SK-N-SH (cell line): ENCODE measurements around the gene C11orf86. TPM values are rescaled to one million over a fixed set of nuclear protein-coding genes. Genes with fewer than 3 reads are reported as not detected.
A peak's percentile ranks its signal among the peaks of the same experiment; 100 is the strongest.

Source experiments
- CTCF ChIA-PET: fragments of 300-600, 350-600 bp; formaldehyde crosslinking; extraction: SDS; loops from one replicate; lab custom pipeline; 2021; lab: Yijun Ruan, JAX
- POLR2A ChIA-PET: fragments of 350-600 bp; sonication (Branson Sonifier 250); formaldehyde crosslinking; extraction: SDS; loops from one replicate; lab custom pipeline; 2020; ENCODE audit warnings: antibody characterized with exemption, inconsistent platforms; lab: Yijun Ruan, JAX
- DNase-seq: peaks from one replicate; pipeline ENCODE4 v3.0.0; 2012
- H2AFZ ChIP-seq: fragments of 200-600 bp; sonication (generic); 2 replicates; pipeline ENCODE4 v1.8.1; 2016; ENCODE audit warnings: antibody characterized with exemption, mild to moderate bottlenecking, low read depth
- H3F3A ChIP-seq: fragments of 200-600 bp; sonication (generic); replicated peaks from 2 replicates; pipeline ENCODE3; 2016; ENCODE audit warnings: antibody characterized with exemption, mild to moderate bottlenecking; ENCODE audit not compliant: insufficient read depth
- H3K27ac ChIP-seq, 2 experiments: fragments of 200-500 bp in 1 of 2; fragments of 200-600 bp in 1 of 2; sonication (Bioruptor generic) in 1 of 2; sonication (generic), shearing (Covaris generic) in 1 of 2; 2 replicates each; pipeline versions ENCODE4 v1.5.1 to v1.6.1; 2014 to 2016; ENCODE audit warnings: low read depth in 2 of 2, inconsistent platforms in 1 of 2, low read length in 1 of 2, mild to moderate bottlenecking in 1 of 2, mixed read lengths in 1 of 2
- H3K27me3 ChIP-seq: fragments of 200-600 bp; sonication (generic), shearing (Covaris generic); 2 replicates; pipeline ENCODE4 v1.6.1; 2016; ENCODE audit warnings: mixed run types; ENCODE audit not compliant: insufficient read depth
- H3K36me3 ChIP-seq, 2 experiments: fragments of 200-500 bp in 1 of 2; fragments of 200-600 bp in 1 of 2; sonication (Bioruptor generic) in 1 of 2; sonication (generic) in 1 of 2; replicated peaks in 1 of 2; 2 replicates each; pipeline versions ENCODE3 to v1.5.1; 2014 to 2016; ENCODE audit warnings: low read length in 1 of 2, mild to moderate bottlenecking in 1 of 2; ENCODE audit not compliant: insufficient read depth in 2 of 2, control insufficient read depth in 1 of 2
- H3K4me1 ChIP-seq, 2 experiments: fragments of 200-500 bp in 1 of 2; fragments of 200-600 bp in 1 of 2; sonication (Bioruptor generic) in 1 of 2; sonication (generic), shearing (Covaris generic) in 1 of 2; 2 replicates each; pipeline versions ENCODE4 v1.5.1 to v1.6.1; 2014 to 2016; ENCODE audit warnings: low read depth in 1 of 2, low read length in 1 of 2, mixed run types in 1 of 2; ENCODE audit not compliant: insufficient read depth in 2 of 2, control insufficient read depth in 1 of 2
- H3K4me2 ChIP-seq: fragments of 200-600 bp; sonication (generic), shearing (Covaris generic); 2 replicates; pipeline ENCODE4 v1.6.1; 2017; ENCODE audit warnings: mixed run types
- H3K4me3 ChIP-seq, 2 experiments: fragments of 200-500 bp in 1 of 2; fragments of 200-600 bp in 1 of 2; sonication (Bioruptor generic) in 1 of 2; sonication (generic), shearing (Covaris generic) in 1 of 2; 2 replicates each; pipeline versions ENCODE4 v1.5.1 to v1.8.1; 2014 to 2016; ENCODE audit warnings: low read depth in 2 of 2, inconsistent platforms in 1 of 2, low read length in 1 of 2, mild to moderate bottlenecking in 1 of 2, mixed read lengths in 1 of 2, moderate library complexity in 1 of 2
- H3K79me2 ChIP-seq: fragments of 200-600 bp; sonication (generic); 2 replicates; pipeline ENCODE4 v1.8.1; 2017; ENCODE audit warnings: mild to moderate bottlenecking; ENCODE audit not compliant: insufficient read depth
- H3K9ac ChIP-seq: fragments of 200-600 bp; sonication (generic); 2 replicates; pipeline ENCODE4 v1.6.1; 2017; ENCODE audit warnings: mixed run types
- H3K9me2 ChIP-seq: fragments of 200-600 bp; sonication (generic); 2 replicates; pipeline ENCODE4 v1.6.1; 2017; ENCODE audit warnings: mixed run types
- H3K9me3 ChIP-seq: fragments of 200-600 bp; sonication (generic); 2 replicates; pipeline ENCODE4 v1.6.1; 2017; ENCODE audit warnings: mixed run types, mild to moderate bottlenecking, moderate library complexity
- H4K20me1 ChIP-seq: fragments of 200-600 bp; sonication (generic); 2 replicates; pipeline ENCODE4 v1.6.1; 2017; ENCODE audit warnings: mild to moderate bottlenecking, mixed run types; ENCODE audit not compliant: insufficient read depth
- CHD2 ChIP-seq: fragments of 150-350 bp; IDR thresholded peaks from 2 replicates; pipeline ENCODE4 v1.6.1; 2018; ENCODE audit warnings: low read length; ENCODE audit not compliant: partially characterized antibody
- EZH2phosphoT487 ChIP-seq: fragments of 200-600 bp; sonication (generic); IDR thresholded peaks from 2 replicates; pipeline ENCODE4 v1.6.1; 2017; ENCODE audit warnings: low read depth, mixed run types, mild to moderate bottlenecking, antibody characterized with exemption, moderate library complexity, borderline replicate concordance
- FOXJ3 ChIP-seq: sonication (generic); formaldehyde crosslinking; IDR thresholded peaks from 2 replicates; pipeline ENCODE4 v1.5.1; 2020; ENCODE audit warnings: mild to moderate bottlenecking, missing genetic modification reagents
- FOXM1 ChIP-seq: IDR thresholded peaks from 2 replicates; pipeline ENCODE4 v1.4.0; 2012; ENCODE audit warnings: low read depth, mild to moderate bottlenecking
- GABPA ChIP-seq: IDR thresholded peaks from 2 replicates; pipeline ENCODE4 v1.4.0; 2012; ENCODE audit warnings: low read depth, mild to moderate bottlenecking
- MAX ChIP-seq: IDR thresholded peaks from 2 replicates; pipeline ENCODE4 v1.4.0; 2012; ENCODE audit warnings: low read depth
- MEF2A ChIP-seq: IDR thresholded peaks from 2 replicates; pipeline ENCODE4 v1.4.0; 2012; ENCODE audit warnings: low read depth, borderline replicate concordance
- MXI1 ChIP-seq: IDR thresholded peaks from 2 replicates; pipeline ENCODE4 v1.6.1; 2012; ENCODE audit warnings: mild to moderate bottlenecking, low read depth, low read length, improper control_type of control experiment
- NFIC ChIP-seq: IDR thresholded peaks from 2 replicates; pipeline ENCODE4 v1.4.0; 2012; ENCODE audit warnings: borderline replicate concordance
- POLR2AphosphoS5 ChIP-seq: IDR thresholded peaks from 2 replicates; pipeline ENCODE4 v1.6.1; 2012; ENCODE audit warnings: low read depth, low read length
- RXRA ChIP-seq: IDR thresholded peaks from 2 replicates; pipeline ENCODE4 v1.4.0; 2012; ENCODE audit warnings: low read depth, mild to moderate bottlenecking, borderline replicate concordance
- SIN3A ChIP-seq: IDR thresholded peaks from 2 replicates; pipeline ENCODE4 v1.6.1; 2012; ENCODE audit warnings: low read depth, mild to moderate bottlenecking, low read length, moderate library complexity, borderline replicate concordance
- TAF1 ChIP-seq: IDR thresholded peaks from 2 replicates; pipeline ENCODE4 v1.6.1; 2012; ENCODE audit warnings: low read depth, mild to moderate bottlenecking, low read length, moderate library complexity, borderline replicate concordance
- TCF12 ChIP-seq: IDR thresholded peaks from 2 replicates; pipeline ENCODE4 v1.4.0; 2012
- TEAD4 ChIP-seq: IDR thresholded peaks from 2 replicates; pipeline ENCODE4 v1.4.0; 2012; ENCODE audit warnings: mild to moderate bottlenecking, borderline replicate concordance; ENCODE audit not compliant: insufficient read depth
- WGBS: methylation state at CpG from one replicate; pipeline ENCODE4 v1.1.6; 2017; ENCODE audit warnings: low lambda C conversion rate; 5-methylcytosine and 5-hydroxymethylcytosine counted together
- polyA plus RNA-seq, 3 experiments: library from polyadenylated mRNA; depleted of rRNA; stranded (reverse); fragments of >200 nt; gene quantifications; 2 replicates each; pipeline ENCODE4 v1.2.3, GENCODE V29; 2012
- TF ChIP-seq, protein P1 (sequence below): fragments of 200-600 bp; sonication (generic); IDR thresholded peaks from 2 replicates; pipeline ENCODE4 v1.6.1; 2017; ENCODE audit warnings: antibody characterized with exemption, mild to moderate bottlenecking, moderate library complexity
- TF ChIP-seq, protein P2 (sequence below): IDR thresholded peaks from 2 replicates; pipeline ENCODE4 v1.6.1; 2012; ENCODE audit warnings: mild to moderate bottlenecking, low read depth, low read length, moderate library complexity

Gene C11orf86
- polyA plus RNA-seq, 1 of the 3 experiments (the other 2 are of a cell fraction), result 0.08 TPM

DNA sequence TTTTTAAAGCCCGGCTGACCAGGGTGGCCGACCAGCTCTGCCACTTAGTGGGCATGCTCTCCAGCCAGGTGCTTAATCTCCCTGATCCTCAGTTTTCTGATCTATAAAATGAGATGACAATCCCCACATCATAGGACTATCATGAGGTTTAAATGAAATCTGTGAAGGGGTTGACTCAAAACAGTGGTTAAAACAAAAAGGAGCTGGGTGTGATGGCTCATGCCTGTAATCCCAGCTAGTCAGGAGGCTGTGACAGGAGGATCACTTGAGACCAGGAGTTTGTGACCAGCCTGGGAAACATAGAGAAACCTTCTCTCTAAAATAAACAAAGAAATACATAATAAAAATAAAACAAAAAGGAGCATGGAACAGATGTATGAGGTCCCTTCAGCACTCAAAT is 3.6 kb upstream of the C11orf86 start:
- ChIA-PET CTCF (interaction anchor here (1.2 to 1.3 kb wide), 2 partner anchors 91 to 110 kb away, joined by 3 read pairs; no protein-coding TSS in a partner anchor), POLR2A (no interaction called here)
- Histone ChIP-seq H3K9me3 (no peaks in the 10 kb centered on the region), H3K36me3 (no peaks in the 10 kb centered on the region), H3K9ac (peak overlapping the region; percentile 68), H2AFZ (no peak overlapping the region), H3K4me2 (peak overlapping the region; percentile 46), H3K4me1 (peaks cover 0 to 32% of the 10 kb centered on the region in 2 experiments; a peak in 2 of 4 replicates), H3K27me3 (no peaks in the 10 kb centered on the region), H3F3A (peaks cover 38% of the 10 kb centered on the region), H3K79me2 (no peaks in the 10 kb centered on the region), H3K9me2 (no peaks in the 10 kb centered on the region), H3K27ac (peak overlapping the region in 1 of 2 experiments; percentile 98; a peak in 2 of 4 replicates), H4K20me1 (no peaks in the 10 kb centered on the region), H3K4me3 (no peak overlapping the region)
- 61% methylated on average over 2 of the region's 2 CpGs for WGBS
- DNase-seq, result no peak
- no peak for TF ChIP-seq EZH2phosphoT487
- no peak for TF ChIP-seq RXRA
- no peak for TF ChIP-seq MEF2A
- no peak for TF ChIP-seq NFIC
- TF ChIP-seq CHD2, result no peak

GRCh38 chr11:66973956-66974580 is 1.0 kb upstream of the C11orf86 start:
- Histone ChIP-seq H3K79me2 (no peaks in the 10 kb centered on the region), H3K27ac (no peak overlapping the region), H3K9me2 (no peaks in the 10 kb centered on the region), H3K36me3 (no peaks in the 10 kb centered on the region), H3K4me2 (no peak overlapping the region; the same call in 1 of the 2 replicates), H3K27me3 (no peaks in the 10 kb centered on the region), H3K4me3 (no peak overlapping the region), H3K9me3 (no peaks in the 10 kb centered on the region), H3K9ac (no peak overlapping the region), H3F3A (peaks cover 27% of the 10 kb centered on the region), H2AFZ (0 out of 2 replicates have a peak overlapping the region, but pooled peaks have one; percentile 50), H3K4me1 (peaks cover 0 to 22% of the 10 kb centered on the region in 2 experiments; a peak in 2 of 4 replicates), H4K20me1 (no peaks in the 10 kb centered on the region)
- TF ChIP-seq TEAD4, result no peak
- no peak for TF ChIP-seq GABPA
- TF ChIP-seq MEF2A, result no peak
- TF ChIP-seq CHD2, result no peak
- TF ChIP-seq POLR2AphosphoS5, result no peak
- no peak for TF ChIP-seq TAF1
- TF ChIP-seq, protein P1, sequence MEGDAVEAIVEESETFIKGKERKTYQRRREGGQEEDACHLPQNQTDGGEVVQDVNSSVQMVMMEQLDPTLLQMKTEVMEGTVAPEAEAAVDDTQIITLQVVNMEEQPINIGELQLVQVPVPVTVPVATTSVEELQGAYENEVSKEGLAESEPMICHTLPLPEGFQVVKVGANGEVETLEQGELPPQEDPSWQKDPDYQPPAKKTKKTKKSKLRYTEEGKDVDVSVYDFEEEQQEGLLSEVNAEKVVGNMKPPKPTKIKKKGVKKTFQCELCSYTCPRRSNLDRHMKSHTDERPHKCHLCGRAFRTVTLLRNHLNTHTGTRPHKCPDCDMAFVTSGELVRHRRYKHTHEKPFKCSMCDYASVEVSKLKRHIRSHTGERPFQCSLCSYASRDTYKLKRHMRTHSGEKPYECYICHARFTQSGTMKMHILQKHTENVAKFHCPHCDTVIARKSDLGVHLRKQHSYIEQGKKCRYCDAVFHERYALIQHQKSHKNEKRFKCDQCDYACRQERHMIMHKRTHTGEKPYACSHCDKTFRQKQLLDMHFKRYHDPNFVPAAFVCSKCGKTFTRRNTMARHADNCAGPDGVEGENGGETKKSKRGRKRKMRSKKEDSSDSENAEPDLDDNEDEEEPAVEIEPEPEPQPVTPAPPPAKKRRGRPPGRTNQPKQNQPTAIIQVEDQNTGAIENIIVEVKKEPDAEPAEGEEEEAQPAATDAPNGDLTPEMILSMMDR, result no peak
- TF ChIP-seq TCF12, result no peak
- TF ChIP-seq, protein P2, sequence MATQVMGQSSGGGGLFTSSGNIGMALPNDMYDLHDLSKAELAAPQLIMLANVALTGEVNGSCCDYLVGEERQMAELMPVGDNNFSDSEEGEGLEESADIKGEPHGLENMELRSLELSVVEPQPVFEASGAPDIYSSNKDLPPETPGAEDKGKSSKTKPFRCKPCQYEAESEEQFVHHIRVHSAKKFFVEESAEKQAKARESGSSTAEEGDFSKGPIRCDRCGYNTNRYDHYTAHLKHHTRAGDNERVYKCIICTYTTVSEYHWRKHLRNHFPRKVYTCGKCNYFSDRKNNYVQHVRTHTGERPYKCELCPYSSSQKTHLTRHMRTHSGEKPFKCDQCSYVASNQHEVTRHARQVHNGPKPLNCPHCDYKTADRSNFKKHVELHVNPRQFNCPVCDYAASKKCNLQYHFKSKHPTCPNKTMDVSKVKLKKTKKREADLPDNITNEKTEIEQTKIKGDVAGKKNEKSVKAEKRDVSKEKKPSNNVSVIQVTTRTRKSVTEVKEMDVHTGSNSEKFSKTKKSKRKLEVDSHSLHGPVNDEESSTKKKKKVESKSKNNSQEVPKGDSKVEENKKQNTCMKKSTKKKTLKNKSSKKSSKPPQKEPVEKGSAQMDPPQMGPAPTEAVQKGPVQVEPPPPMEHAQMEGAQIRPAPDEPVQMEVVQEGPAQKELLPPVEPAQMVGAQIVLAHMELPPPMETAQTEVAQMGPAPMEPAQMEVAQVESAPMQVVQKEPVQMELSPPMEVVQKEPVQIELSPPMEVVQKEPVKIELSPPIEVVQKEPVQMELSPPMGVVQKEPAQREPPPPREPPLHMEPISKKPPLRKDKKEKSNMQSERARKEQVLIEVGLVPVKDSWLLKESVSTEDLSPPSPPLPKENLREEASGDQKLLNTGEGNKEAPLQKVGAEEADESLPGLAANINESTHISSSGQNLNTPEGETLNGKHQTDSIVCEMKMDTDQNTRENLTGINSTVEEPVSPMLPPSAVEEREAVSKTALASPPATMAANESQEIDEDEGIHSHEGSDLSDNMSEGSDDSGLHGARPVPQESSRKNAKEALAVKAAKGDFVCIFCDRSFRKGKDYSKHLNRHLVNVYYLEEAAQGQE, result no peak
- TF ChIP-seq FOXJ3, result no peak
- TF ChIP-seq MAX, result no peak
- TF ChIP-seq RXRA, result no peak
- no peak for TF ChIP-seq SIN3A
- TF ChIP-seq FOXM1, result no peak
- no peak for TF ChIP-seq NFIC
- no peak for TF ChIP-seq MXI1
- 74% methylated on average over 8 of the region's 8 CpGs for WGBS
- no peak for DNase-seq
- ChIA-PET CTCF (interaction anchor here (0.7 to 4.5 kb wide), 7 partner anchors 12 to 279 kb away, joined by 3 to 54 read pairs (median 34); partner anchors contain the start of genes PC and RCE1), POLR2A (no interaction called here)
